OCI-LY3 (cell line): ENCODE data around the gene CACNA2D2.

Experiments
- H2AFZ ChIP-seq: fragments of 200-600, 300-600 bp; shearing (Covaris generic); 2 replicates; pipeline ENCODE4 v1.6.0; 2014; ENCODE audit warnings: antibody characterized with exemption, low read depth, low read length
- H3K27ac ChIP-seq: fragments of 200-600, 300-600 bp; sonication (generic); 2 replicates; pipeline ENCODE4 v1.5.1; 2014; ENCODE audit warnings: mild to moderate bottlenecking, low read length, moderate library complexity, mixed read lengths
- H3K27me3 ChIP-seq: fragments of 200-600, 300-600 bp; sonication (generic); 2 replicates; pipeline ENCODE4 v1.6.1; 2014; ENCODE audit warnings: low read depth, low read length, mixed read lengths
- H3K36me3 ChIP-seq: fragments of 200-600, 300-600 bp; sonication (generic); replicated peaks from 2 replicates; pipeline ENCODE3; 2014; ENCODE audit warnings: low read depth, low read length, mixed read lengths
- H3K4me1 ChIP-seq: fragments of 300-600, 200-600 bp; sonication (generic); 2 replicates; pipeline ENCODE4 v1.6.1; 2014; ENCODE audit warnings: low read length, mixed read lengths
- H3K4me2 ChIP-seq: fragments of 200-600, 300-600 bp; sonication (generic); 2 replicates; pipeline ENCODE4 v1.6.1; 2014; ENCODE audit warnings: low read length, mixed read lengths
- H3K4me3 ChIP-seq: fragments of 300-600, 200-600 bp; sonication (generic); 2 replicates; pipeline ENCODE4 v1.5.1; 2014; ENCODE audit warnings: antibody characterized with exemption, mild to moderate bottlenecking, low read length, moderate library complexity
- H3K79me2 ChIP-seq: fragments of 300-600, 200-600 bp; shearing (Covaris generic); 2 replicates; pipeline ENCODE4 v1.6.1; 2014; ENCODE audit warnings: mild to moderate bottlenecking, low read length, mixed read lengths
- H3K9ac ChIP-seq: fragments of 300-600, 200-600 bp; shearing (Covaris generic); 2 replicates; pipeline ENCODE4 v1.6.0; 2014; ENCODE audit warnings: mild to moderate bottlenecking, low read length, moderate library complexity
- H3K9me3 ChIP-seq: fragments of 200-600, 300-600 bp; shearing (Covaris generic); 2 replicates; pipeline ENCODE4 v1.6.1; 2014; ENCODE audit warnings: low read length, mixed read lengths; ENCODE audit not compliant: insufficient read depth
- H4K20me1 ChIP-seq: fragments of 200-600, 300-600 bp; sonication (generic); 2 replicates; pipeline ENCODE4 v1.6.1; 2016; ENCODE audit warnings: low read length, mixed read lengths; ENCODE audit not compliant: insufficient read depth
- EZH2phosphoT487 ChIP-seq: fragments of 200-600 bp; shearing (Covaris generic); IDR thresholded peaks from 2 replicates; pipeline ENCODE4 v1.6.1; 2018; ENCODE audit warnings: antibody characterized with exemption, mixed run types, low read depth
- TF ChIP-seq, protein P1 (sequence below): fragments of 200-600, 300-600 bp; sonication (generic); IDR thresholded peaks from 2 replicates; pipeline ENCODE4 v1.5.1; 2014; ENCODE audit warnings: antibody characterized with exemption, low read length, low read depth

Gene CACNA2D2

GRCh38 chr3:50416736-50417636, 86.4 kb downstream of the CACNA2D2 start:
- Histone ChIP-seq H3K79me2 (no peaks in the 10 kb centered on the region), H3K27ac (no peak overlapping the region), H3K4me1 (no peaks in the 10 kb centered on the region), H4K20me1 (no peaks in the 10 kb centered on the region), H3K4me3 (no peak overlapping the region), H3K9ac (no peak overlapping the region), H3K9me3 (no peaks in the 10 kb centered on the region), H3K27me3 (peaks cover 4% of the 10 kb centered on the region; the same call in 1 of the 2 replicates), H3K36me3 (no peaks in the 10 kb centered on the region), H2AFZ (no peak overlapping the region), H3K4me2 (no peak overlapping the region)
- TF ChIP-seq, protein P1, sequence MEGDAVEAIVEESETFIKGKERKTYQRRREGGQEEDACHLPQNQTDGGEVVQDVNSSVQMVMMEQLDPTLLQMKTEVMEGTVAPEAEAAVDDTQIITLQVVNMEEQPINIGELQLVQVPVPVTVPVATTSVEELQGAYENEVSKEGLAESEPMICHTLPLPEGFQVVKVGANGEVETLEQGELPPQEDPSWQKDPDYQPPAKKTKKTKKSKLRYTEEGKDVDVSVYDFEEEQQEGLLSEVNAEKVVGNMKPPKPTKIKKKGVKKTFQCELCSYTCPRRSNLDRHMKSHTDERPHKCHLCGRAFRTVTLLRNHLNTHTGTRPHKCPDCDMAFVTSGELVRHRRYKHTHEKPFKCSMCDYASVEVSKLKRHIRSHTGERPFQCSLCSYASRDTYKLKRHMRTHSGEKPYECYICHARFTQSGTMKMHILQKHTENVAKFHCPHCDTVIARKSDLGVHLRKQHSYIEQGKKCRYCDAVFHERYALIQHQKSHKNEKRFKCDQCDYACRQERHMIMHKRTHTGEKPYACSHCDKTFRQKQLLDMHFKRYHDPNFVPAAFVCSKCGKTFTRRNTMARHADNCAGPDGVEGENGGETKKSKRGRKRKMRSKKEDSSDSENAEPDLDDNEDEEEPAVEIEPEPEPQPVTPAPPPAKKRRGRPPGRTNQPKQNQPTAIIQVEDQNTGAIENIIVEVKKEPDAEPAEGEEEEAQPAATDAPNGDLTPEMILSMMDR: no peak
- TF ChIP-seq EZH2phosphoT487: no peak

GRCh38 chr3:50415816-50416215, 87.6 kb downstream of the CACNA2D2 start:
- no peak overlapping the region for H3K9ac ChIP-seq
- no peaks in the 10 kb centered on the region for H4K20me1 ChIP-seq
- no peaks in the 10 kb centered on the region for H3K9me3 ChIP-seq
- H3K79me2 ChIP-seq: no peaks in the 10 kb centered on the region
- H3K4me1 ChIP-seq: peaks cover 8% of the 10 kb centered on the region; the same call in 1 of the 2 replicates
- peaks cover 4% of the 10 kb centered on the region; the same call in 1 of the 2 replicates for H3K27me3 ChIP-seq
- no peak overlapping the region for H2AFZ ChIP-seq
- no peak overlapping the region for H3K27ac ChIP-seq
- no peak overlapping the region for H3K4me3 ChIP-seq
- H3K4me2 ChIP-seq: no peak overlapping the region
- no peak for TF ChIP-seq EZH2phosphoT487
- TF ChIP-seq, protein P1: no peak
- H3K36me3 ChIP-seq: no peaks in the 10 kb centered on the region

DNA sequence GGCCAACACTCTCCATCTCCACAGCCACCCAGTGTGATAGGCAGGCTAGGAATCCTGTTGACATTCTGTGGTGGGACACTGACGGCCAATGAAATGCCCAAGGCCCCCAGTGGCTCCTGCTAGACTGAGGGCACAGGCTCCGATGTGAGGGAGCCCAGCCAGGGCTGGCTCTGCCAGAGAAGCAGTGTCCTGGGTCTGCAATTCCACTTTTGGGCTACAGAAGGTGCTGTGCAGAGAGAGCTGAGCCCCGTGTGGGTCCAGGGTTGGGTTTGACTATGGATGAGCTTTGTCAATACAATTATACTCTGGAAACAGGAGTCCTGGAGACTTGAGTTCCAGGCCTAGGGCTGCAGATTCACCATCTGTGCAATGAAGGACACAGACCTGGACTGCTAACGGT, 88.4 kb downstream of the CACNA2D2 start:
- peaks cover 16% of the 10 kb centered on the region for H3K4me1 ChIP-seq
- no peak for TF ChIP-seq EZH2phosphoT487
- TF ChIP-seq, protein P1: peak; percentile 6; the same call in 1 of the 2 replicates
- no peaks in the 10 kb centered on the region for H3K9me3 ChIP-seq
- no peak overlapping the region for H3K4me3 ChIP-seq
- no peak overlapping the region for H3K4me2 ChIP-seq
- no peaks in the 10 kb centered on the region for H4K20me1 ChIP-seq
- no peak overlapping the region for H3K9ac ChIP-seq
- no peak overlapping the region for H3K27ac ChIP-seq
- H3K36me3 ChIP-seq: no peaks in the 10 kb centered on the region
- peaks cover 4% of the 10 kb centered on the region; the same call in 1 of the 2 replicates for H3K27me3 ChIP-seq
- H3K79me2 ChIP-seq: no peaks in the 10 kb centered on the region
- no peak overlapping the region for H2AFZ ChIP-seq

- no peak overlapping the region for H3K9ac ChIP-seq
- peaks cover 4% of the 10 kb centered on the region; the same call in 1 of the 2 replicates for H3K27me3 ChIP-seq
- H3K4me2 ChIP-seq: no peak overlapping the region
- H3K27ac ChIP-seq: no peak overlapping the region
- no peak overlapping the region for H3K4me3 ChIP-seq
- H3K79me2 ChIP-seq: no peaks in the 10 kb centered on the region
- H4K20me1 ChIP-seq: no peaks in the 10 kb centered on the region
- H3K4me1 ChIP-seq: peaks cover 20% of the 10 kb centered on the region
- H3K9me3 ChIP-seq: no peaks in the 10 kb centered on the region
- H2AFZ ChIP-seq: no peak overlapping the region
- TF ChIP-seq EZH2phosphoT487: no peak
- TF ChIP-seq, protein P1: no peak
- H3K36me3 ChIP-seq: no peaks in the 10 kb centered on the region
Observed at GRCh38 chr3:50414616-50415015, 88.8 kb downstream of the CACNA2D2 start.
